Activated T-helper 17 cell treated with anti-CD3 and anti-CD28 coated beads, Interleukin-2, amount 50 U/mL, for 72 hours (primary cell): Measurements from ENCODE around the gene ZNF106. TPM values are rescaled to one million over a fixed set of nuclear protein-coding genes. Genes with fewer than 3 reads are reported as not detected.

ENCODE experiments used
- ATAC-seq: fragments of 150-1000 bp; cut with Tn5 transposase; replicated peaks from 2 replicates; pipeline ENCODE4 v1.10.0; 2021; ENCODE audit warnings: mild to moderate bottlenecking, moderate library complexity
- H3K27ac Mint-ChIP-seq: one replicate; pipeline ENCODE4 v1.8.0; 2022; ENCODE audit warnings: mixed read lengths
- H3K27me3 Mint-ChIP-seq: one replicate; pipeline ENCODE4 v1.8.0; 2022; ENCODE audit warnings: mixed read lengths
- H3K36me3 Mint-ChIP-seq: one replicate; pipeline ENCODE4 v1.8.0; 2022; ENCODE audit warnings: low read depth, mild to moderate bottlenecking, mixed read lengths
- H3K4me1 Mint-ChIP-seq: one replicate; pipeline ENCODE4 v1.8.0; 2022; ENCODE audit warnings: mixed read lengths
- H3K4me3 Mint-ChIP-seq: one replicate; pipeline ENCODE4 v1.8.0; 2022; ENCODE audit warnings: mild to moderate bottlenecking, mixed read lengths
- H3K9me3 Mint-ChIP-seq: one replicate; pipeline ENCODE4 v1.8.0; 2022; ENCODE audit warnings: mixed read lengths
- total RNA-seq, 2 donors: library from RNA; stranded (reverse); gene quantifications; one replicate each; pipeline ENCODE4 v1.2.3, GENCODE V29; 2022

ZNF106 gene
- total RNA-seq, 2 donors from 2014 or later, result 55.1 to 58.1 TPM

GRCh38 chr15:42378011-42378410, 112.9 kb downstream of the ZNF106 start:
- Mint-ChIP-seq H3K9me3 (no peaks in the 10 kb centered on the region), H3K27ac (no peak overlapping the region), H3K4me3 (no peak overlapping the region), H3K27me3 (no peaks in the 10 kb centered on the region), H3K4me1 (no peaks in the 10 kb centered on the region), H3K36me3 (no peaks in the 10 kb centered on the region)
- ATAC-seq, result no peak

GRCh38 chr15:42375941-42376340, 115.0 kb downstream of the ZNF106 start:
- no peak for ATAC-seq
- no peak overlapping the region for H3K27ac Mint-ChIP-seq
- no peaks in the 10 kb centered on the region for H3K27me3 Mint-ChIP-seq
- no peak overlapping the region for H3K4me3 Mint-ChIP-seq
- H3K36me3 Mint-ChIP-seq, result no peaks in the 10 kb centered on the region
- no peaks in the 10 kb centered on the region for H3K4me1 Mint-ChIP-seq
- no peaks in the 10 kb centered on the region for H3K9me3 Mint-ChIP-seq

- Mint-ChIP-seq H3K9me3 (no peaks in the 10 kb centered on the region), H3K27ac (no peak overlapping the region), H3K4me1 (no peaks in the 10 kb centered on the region), H3K27me3 (no peaks in the 10 kb centered on the region), H3K36me3 (no peaks in the 10 kb centered on the region), H3K4me3 (no peak overlapping the region)
- no peak for ATAC-seq
Observed at GRCh38 chr15:42375252-42375651, 115.7 kb downstream of the ZNF106 start.

- no peaks in the 10 kb centered on the region for H3K36me3 Mint-ChIP-seq
- no peak for ATAC-seq
- no peaks in the 10 kb centered on the region for H3K4me1 Mint-ChIP-seq
- no peak overlapping the region for H3K27ac Mint-ChIP-seq
- H3K27me3 Mint-ChIP-seq, result no peaks in the 10 kb centered on the region
- no peak overlapping the region for H3K4me3 Mint-ChIP-seq
- no peaks in the 10 kb centered on the region for H3K9me3 Mint-ChIP-seq
Observed at GRCh38 chr15:42374810-42375209, 116.1 kb downstream of the ZNF106 start.

- Mint-ChIP-seq H3K27me3 (no peaks in the 10 kb centered on the region), H3K4me1 (no peaks in the 10 kb centered on the region), H3K27ac (no peak overlapping the region), H3K9me3 (no peaks in the 10 kb centered on the region), H3K36me3 (no peaks in the 10 kb centered on the region), H3K4me3 (no peak overlapping the region)
- ATAC-seq, result no peak
Observed at GRCh38 chr15:42373936-42374335, 117.0 kb downstream of the ZNF106 start.

GRCh38 chr15:42373274-42373673, 117.7 kb downstream of the ZNF106 start:
- no peak overlapping the region for H3K4me3 Mint-ChIP-seq
- H3K4me1 Mint-ChIP-seq, result no peaks in the 10 kb centered on the region
- ATAC-seq, result no peak
- no peaks in the 10 kb centered on the region for H3K27me3 Mint-ChIP-seq
- H3K9me3 Mint-ChIP-seq, result no peaks in the 10 kb centered on the region
- H3K36me3 Mint-ChIP-seq, result no peaks in the 10 kb centered on the region
- no peak overlapping the region for H3K27ac Mint-ChIP-seq

GRCh38 chr15:42371096-42371495, 119.8 kb downstream of the ZNF106 start:
- Mint-ChIP-seq H3K27ac (no peak overlapping the region), H3K27me3 (no peaks in the 10 kb centered on the region), H3K4me1 (no peaks in the 10 kb centered on the region), H3K4me3 (no peak overlapping the region), H3K36me3 (no peaks in the 10 kb centered on the region), H3K9me3 (no peaks in the 10 kb centered on the region)
- no peak for ATAC-seq

GRCh38 chr15:42368096-42368495, 122.8 kb downstream of the ZNF106 start:
- H3K9me3 Mint-ChIP-seq, result no peaks in the 10 kb centered on the region
- peak; percentile 26 for ATAC-seq
- no peaks in the 10 kb centered on the region for H3K36me3 Mint-ChIP-seq
- no peak overlapping the region for H3K27ac Mint-ChIP-seq
- no peak overlapping the region for H3K4me3 Mint-ChIP-seq
- no peaks in the 10 kb centered on the region for H3K4me1 Mint-ChIP-seq
- no peaks in the 10 kb centered on the region for H3K27me3 Mint-ChIP-seq

GRCh38 chr15:42367041-42367440, 123.9 kb downstream of the ZNF106 start:
- no peak overlapping the region for H3K4me3 Mint-ChIP-seq
- no peaks in the 10 kb centered on the region for H3K27me3 Mint-ChIP-seq
- no peaks in the 10 kb centered on the region for H3K9me3 Mint-ChIP-seq
- H3K4me1 Mint-ChIP-seq, result no peaks in the 10 kb centered on the region
- no peaks in the 10 kb centered on the region for H3K36me3 Mint-ChIP-seq
- ATAC-seq, result no peak
- no peak overlapping the region for H3K27ac Mint-ChIP-seq

GRCh38 chr15:42365921-42366550, 124.9 kb downstream of the ZNF106 start:
- Mint-ChIP-seq H3K4me1 (no peaks in the 10 kb centered on the region), H3K36me3 (no peaks in the 10 kb centered on the region), H3K9me3 (no peaks in the 10 kb centered on the region), H3K27ac (no peak overlapping the region), H3K27me3 (no peaks in the 10 kb centered on the region), H3K4me3 (no peak overlapping the region)
- no peak for ATAC-seq

GRCh38 chr15:42364529-42364928, 126.4 kb downstream of the ZNF106 start:
- H3K27me3 Mint-ChIP-seq, result no peaks in the 10 kb centered on the region
- H3K36me3 Mint-ChIP-seq, result no peaks in the 10 kb centered on the region
- H3K4me1 Mint-ChIP-seq, result no peaks in the 10 kb centered on the region
- no peak overlapping the region for H3K27ac Mint-ChIP-seq
- H3K4me3 Mint-ChIP-seq, result no peak overlapping the region
- ATAC-seq, result no peak
- H3K9me3 Mint-ChIP-seq, result no peaks in the 10 kb centered on the region

GRCh38 chr15:42363942-42364341, 127.0 kb downstream of the ZNF106 start:
- no peaks in the 10 kb centered on the region for H3K36me3 Mint-ChIP-seq
- no peaks in the 10 kb centered on the region for H3K27me3 Mint-ChIP-seq
- no peak overlapping the region for H3K27ac Mint-ChIP-seq
- H3K9me3 Mint-ChIP-seq, result no peaks in the 10 kb centered on the region
- H3K4me3 Mint-ChIP-seq, result no peak overlapping the region
- no peaks in the 10 kb centered on the region for H3K4me1 Mint-ChIP-seq
- ATAC-seq, result no peak

- ATAC-seq, result no peak
- no peak overlapping the region for H3K4me3 Mint-ChIP-seq
- no peak overlapping the region for H3K27ac Mint-ChIP-seq
- H3K4me1 Mint-ChIP-seq, result no peaks in the 10 kb centered on the region
- no peaks in the 10 kb centered on the region for H3K9me3 Mint-ChIP-seq
- H3K27me3 Mint-ChIP-seq, result no peaks in the 10 kb centered on the region
- H3K36me3 Mint-ChIP-seq, result no peaks in the 10 kb centered on the region
Observed at GRCh38 chr15:42363487-42363886, 127.5 kb downstream of the ZNF106 start.
